Measurements from ENCODE around the gene CKB.

DNA sequence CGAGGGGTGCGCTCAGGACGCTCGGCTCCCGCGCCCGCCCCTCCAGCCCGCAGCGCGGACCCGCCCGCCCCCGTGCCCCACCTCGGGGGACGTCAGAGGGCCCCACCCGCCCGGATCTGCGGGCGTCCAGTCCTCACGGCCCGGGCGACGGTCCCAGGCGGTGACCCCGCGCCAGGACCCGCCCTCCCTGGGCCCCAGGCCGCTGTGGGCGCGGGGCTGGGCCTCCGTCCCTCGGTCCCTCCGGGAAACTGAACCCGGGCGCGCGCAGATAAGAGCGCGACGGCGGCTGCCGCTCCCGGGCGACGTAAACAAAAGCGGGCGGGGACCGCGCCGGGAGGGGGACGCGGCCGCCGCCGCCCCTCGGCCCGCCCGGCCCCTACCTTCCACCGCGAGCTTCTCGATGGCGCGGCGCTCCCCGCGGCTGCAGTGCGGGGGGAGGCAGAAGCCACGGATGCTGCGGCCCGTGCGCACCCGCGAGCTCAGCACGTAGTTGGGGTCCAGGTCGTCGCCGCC lies 1.1 kb downstream of the CKB start:
- TF ChIP-seq, protein P1, sequence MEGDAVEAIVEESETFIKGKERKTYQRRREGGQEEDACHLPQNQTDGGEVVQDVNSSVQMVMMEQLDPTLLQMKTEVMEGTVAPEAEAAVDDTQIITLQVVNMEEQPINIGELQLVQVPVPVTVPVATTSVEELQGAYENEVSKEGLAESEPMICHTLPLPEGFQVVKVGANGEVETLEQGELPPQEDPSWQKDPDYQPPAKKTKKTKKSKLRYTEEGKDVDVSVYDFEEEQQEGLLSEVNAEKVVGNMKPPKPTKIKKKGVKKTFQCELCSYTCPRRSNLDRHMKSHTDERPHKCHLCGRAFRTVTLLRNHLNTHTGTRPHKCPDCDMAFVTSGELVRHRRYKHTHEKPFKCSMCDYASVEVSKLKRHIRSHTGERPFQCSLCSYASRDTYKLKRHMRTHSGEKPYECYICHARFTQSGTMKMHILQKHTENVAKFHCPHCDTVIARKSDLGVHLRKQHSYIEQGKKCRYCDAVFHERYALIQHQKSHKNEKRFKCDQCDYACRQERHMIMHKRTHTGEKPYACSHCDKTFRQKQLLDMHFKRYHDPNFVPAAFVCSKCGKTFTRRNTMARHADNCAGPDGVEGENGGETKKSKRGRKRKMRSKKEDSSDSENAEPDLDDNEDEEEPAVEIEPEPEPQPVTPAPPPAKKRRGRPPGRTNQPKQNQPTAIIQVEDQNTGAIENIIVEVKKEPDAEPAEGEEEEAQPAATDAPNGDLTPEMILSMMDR (IDR thresholded peaks at IDR 0.05; ENCODE audit: low read depth, low read length, missing input control), result no peak
- TF ChIP-seq JUND (IDR thresholded peaks at IDR 0.05) (no peak), YY1 (IDR thresholded peaks at IDR 0.05) (no peak)

Data from liver (tissue), 3 donors.